ENCODE measurements around the gene COX7A2. TPM values are rescaled to one million over a fixed set of nuclear protein-coding genes. Genes with fewer than 3 reads are reported as not detected.
A peak's percentile ranks its signal among the peaks of the same experiment; 100 is the strongest.

The COX7A2 gene
- total RNA-seq, 4 donors from 2014 or later: 58.5 to 1,788 (median 211) TPM

- H3K27ac ChIP-seq: no peak overlapping the region
- H3K4me3 ChIP-seq: no peak overlapping the region
- TF ChIP-seq, protein P1, sequence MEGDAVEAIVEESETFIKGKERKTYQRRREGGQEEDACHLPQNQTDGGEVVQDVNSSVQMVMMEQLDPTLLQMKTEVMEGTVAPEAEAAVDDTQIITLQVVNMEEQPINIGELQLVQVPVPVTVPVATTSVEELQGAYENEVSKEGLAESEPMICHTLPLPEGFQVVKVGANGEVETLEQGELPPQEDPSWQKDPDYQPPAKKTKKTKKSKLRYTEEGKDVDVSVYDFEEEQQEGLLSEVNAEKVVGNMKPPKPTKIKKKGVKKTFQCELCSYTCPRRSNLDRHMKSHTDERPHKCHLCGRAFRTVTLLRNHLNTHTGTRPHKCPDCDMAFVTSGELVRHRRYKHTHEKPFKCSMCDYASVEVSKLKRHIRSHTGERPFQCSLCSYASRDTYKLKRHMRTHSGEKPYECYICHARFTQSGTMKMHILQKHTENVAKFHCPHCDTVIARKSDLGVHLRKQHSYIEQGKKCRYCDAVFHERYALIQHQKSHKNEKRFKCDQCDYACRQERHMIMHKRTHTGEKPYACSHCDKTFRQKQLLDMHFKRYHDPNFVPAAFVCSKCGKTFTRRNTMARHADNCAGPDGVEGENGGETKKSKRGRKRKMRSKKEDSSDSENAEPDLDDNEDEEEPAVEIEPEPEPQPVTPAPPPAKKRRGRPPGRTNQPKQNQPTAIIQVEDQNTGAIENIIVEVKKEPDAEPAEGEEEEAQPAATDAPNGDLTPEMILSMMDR (IDR thresholded peaks at IDR 0.05): no peak
- no peak for DNase-seq
- H3K27me3 ChIP-seq: no peaks in the 10 kb centered on the region
- H3K36me3 ChIP-seq: no peaks in the 10 kb centered on the region
- intact Hi-C loops (cut with DNase I; ENCODE audit: low total_unique reads): no loop called here
- H3K9me3 ChIP-seq: no peaks in the 10 kb centered on the region
- peaks cover 0 to 5% of the 10 kb centered on the region in 2 donors for H3K4me1 ChIP-seq
Observed at GRCh38 chr6:75220357-75220756, 23.2 kb downstream of the COX7A2 start.

DNA sequence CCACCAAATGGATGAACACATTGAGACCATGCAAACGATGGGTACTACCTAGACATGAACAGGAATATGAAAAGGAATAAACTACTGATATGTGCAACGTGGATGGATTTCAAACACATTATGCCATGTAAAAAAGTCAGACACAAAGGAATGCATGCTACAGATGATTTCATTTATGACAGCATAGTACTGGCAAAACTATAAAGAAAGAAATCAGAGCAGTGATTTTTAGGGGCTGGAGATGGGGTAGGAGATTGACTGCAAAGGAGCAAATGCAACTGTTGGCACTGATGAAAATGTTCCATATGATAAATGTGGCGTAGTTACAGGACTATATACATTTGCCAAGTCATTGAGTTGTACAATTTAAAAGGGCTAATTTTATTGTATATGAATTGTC is 24.3 kb downstream of the COX7A2 start:
- no peak overlapping the region for H3K27ac ChIP-seq
- H3K36me3 ChIP-seq: no peaks in the 10 kb centered on the region
- no peak for TF ChIP-seq POLR2A (IDR thresholded peaks at IDR 0.05)
- TF ChIP-seq, protein P1 (IDR thresholded peaks at IDR 0.05): no peak
- H3K9me3 ChIP-seq: no peaks in the 10 kb centered on the region
- H3K4me3 ChIP-seq: no peak overlapping the region
- H3K27me3 ChIP-seq: no peaks in the 10 kb centered on the region
- intact Hi-C loops (cut with DNase I; ENCODE audit: low total_unique reads): loop anchor here (10.0 kb wide), 2 partner anchors 1124 to 1364 kb away; no protein-coding TSS in a partner anchor
- peaks cover 0 to 5% of the 10 kb centered on the region in 2 donors for H3K4me1 ChIP-seq
- DNase-seq: no peak

DNA sequence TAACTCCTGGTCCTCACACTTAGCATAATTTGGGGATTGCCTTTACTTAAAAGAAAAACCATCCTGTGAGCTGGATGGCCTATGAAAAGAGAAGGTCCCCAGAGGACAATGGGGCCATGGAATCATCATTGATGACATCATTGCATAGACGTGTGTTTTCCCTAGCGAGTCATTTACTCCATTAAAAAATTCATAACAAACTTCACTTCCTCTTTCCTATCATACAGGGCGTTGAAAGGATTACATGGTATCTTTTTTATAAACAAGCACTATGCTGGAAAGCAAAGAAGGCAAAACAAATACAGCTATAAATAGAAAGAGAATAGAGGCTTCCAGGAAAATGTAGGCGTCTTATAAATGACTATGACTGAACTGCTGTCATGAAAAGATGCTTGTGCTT is 26.4 kb downstream of the COX7A2 start:
- intact Hi-C loops (cut with DNase I; ENCODE audit: low total_unique reads): loop anchor here (10.0 kb wide), 2 partner anchors 1122 to 1362 kb away; no protein-coding TSS in a partner anchor
- TF ChIP-seq, protein P1 (IDR thresholded peaks at IDR 0.05): no peak
- TF ChIP-seq POLR2A (IDR thresholded peaks at IDR 0.05): no peak
- H3K36me3 ChIP-seq: no peaks in the 10 kb centered on the region
- H3K4me1 ChIP-seq: peaks cover 0 to 5% of the 10 kb centered on the region in 2 donors
- no peaks in the 10 kb centered on the region for H3K9me3 ChIP-seq
- H3K4me3 ChIP-seq: no peak overlapping the region
- DNase-seq: no peak
- H3K27ac ChIP-seq: peak overlapping the region in 1 of 2 donors; percentile 3
- no peaks in the 10 kb centered on the region for H3K27me3 ChIP-seq

DNA sequence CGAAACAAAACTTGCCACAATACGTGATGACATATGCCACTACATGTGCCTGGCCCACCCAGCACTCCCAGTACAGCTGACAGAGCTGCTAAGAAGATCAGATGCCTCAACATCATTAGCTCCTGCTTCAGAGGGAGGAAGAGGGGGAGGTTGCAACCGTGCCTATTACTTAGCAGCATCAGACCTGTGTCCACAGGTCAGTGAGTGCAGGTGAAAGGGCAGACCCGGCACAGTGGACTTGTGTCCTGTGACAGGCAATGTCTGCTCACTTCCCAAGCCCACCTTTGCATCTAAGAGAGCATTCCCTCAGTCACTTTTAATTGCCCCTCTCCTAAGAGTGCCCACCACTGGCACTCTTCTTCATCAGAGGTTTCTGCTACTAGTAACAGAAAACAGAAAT is 28.3 kb downstream of the COX7A2 start:
- Histone ChIP-seq H3K27ac (no peak overlapping the region), H3K4me3 (no peak overlapping the region), H3K27me3 (no peaks in the 10 kb centered on the region), H3K4me1 (peaks cover 0 to 12% of the 10 kb centered on the region in 2 donors), H3K9me3 (no peaks in the 10 kb centered on the region), H3K36me3 (no peaks in the 10 kb centered on the region)
- DNase-seq: no peak
- TF ChIP-seq POLR2A (IDR thresholded peaks at IDR 0.05): no peak
- TF ChIP-seq, protein P1 (IDR thresholded peaks at IDR 0.05): no peak
- intact Hi-C loops (cut with DNase I; ENCODE audit: low total_unique reads): loop anchor here (10.0 kb wide), 2 partner anchors 1120 to 1360 kb away; no protein-coding TSS in a partner anchor

DNA sequence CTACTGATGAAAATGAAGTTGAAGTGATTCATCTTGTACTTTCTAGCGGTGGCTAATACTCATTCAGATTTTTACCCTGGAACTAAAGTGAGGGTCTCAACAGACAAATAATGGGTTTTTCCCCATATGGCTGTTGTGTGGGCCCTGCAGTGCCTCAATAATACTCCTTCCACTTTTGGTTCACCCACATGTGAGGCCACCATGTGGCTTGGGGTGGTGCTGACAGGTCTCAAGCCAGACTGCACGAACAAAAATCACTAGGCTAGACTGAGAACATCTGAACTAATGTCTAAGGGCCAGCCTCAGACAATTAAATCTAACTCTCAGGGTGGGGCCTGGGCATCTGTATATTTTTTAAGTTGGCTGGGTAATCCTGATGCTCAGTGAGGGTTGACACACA is 29.9 kb downstream of the COX7A2 start:
- Histone ChIP-seq H3K36me3 (no peaks in the 10 kb centered on the region), H3K27me3 (no peaks in the 10 kb centered on the region), H3K4me3 (no peak overlapping the region), H3K9me3 (no peaks in the 10 kb centered on the region), H3K4me1 (peaks cover 0 to 13% of the 10 kb centered on the region in 2 donors), H3K27ac (no peak overlapping the region)
- TF ChIP-seq POLR2A (IDR thresholded peaks at IDR 0.05): no peak
- TF ChIP-seq, protein P1 (IDR thresholded peaks at IDR 0.05): no peak
- no peak for DNase-seq
- intact Hi-C loops (cut with DNase I; ENCODE audit: low total_unique reads): loop anchor here (10.0 kb wide), 2 partner anchors 1119 to 1359 kb away; no protein-coding TSS in a partner anchor

Measured in uterus (tissue), 4 donors.